Stimulated activated CD8-positive, alpha-beta memory T cell treated with anti-CD3 and anti-CD28 coated beads, Interleukin-15, amount 100 ng/mL, for 24 hours (primary cell): ENCODE data around the gene CACNA1I.

ENCODE experiments used
- DNase-seq: peaks from one replicate; pipeline ENCODE4 v3.0.0-alpha.2; 2020; ENCODE audit warnings: low read depth

Gene CACNA1I

GRCh38 chr22:39597236-39597869 lies 26.8 kb downstream of the CACNA1I start:
- DNase-seq = no peak

GRCh38 chr22:39598017-39598965 lies 27.7 kb downstream of the CACNA1I start:
- DNase-seq = peak; percentile 53

GRCh38 chr22:39600491-39601179 lies 30.1 kb downstream of the CACNA1I start:
- DNase-seq = no peak

- DNase-seq = no peak
These were observed 30.6 kb downstream of the CACNA1I start for GRCh38 chr22:39601180-39601535.

GRCh38 chr22:39603345-39603744 lies 32.8 kb downstream of the CACNA1I start:
- DNase-seq = no peak

GRCh38 chr22:39610246-39610645 lies 39.7 kb downstream of the CACNA1I start:
- DNase-seq = no peak

- DNase-seq = no peak
These were observed 40.2 kb downstream of the CACNA1I start for GRCh38 chr22:39610766-39611165.

GRCh38 chr22:39611360-39611759 lies 40.8 kb downstream of the CACNA1I start:
- no peak for DNase-seq

GRCh38 chr22:39612811-39613548 lies 42.4 kb downstream of the CACNA1I start:
- no peak for DNase-seq

- DNase-seq = no peak
These were observed 43.0 kb downstream of the CACNA1I start for GRCh38 chr22:39613549-39613921.

- no peak for DNase-seq
These were observed 43.9 kb downstream of the CACNA1I start for GRCh38 chr22:39614442-39614841.

GRCh38 chr22:39616051-39616450 lies 45.5 kb downstream of the CACNA1I start:
- DNase-seq = no peak

- no peak for DNase-seq
These were observed 46.2 kb downstream of the CACNA1I start for GRCh38 chr22:39616781-39617180.

- no peak for DNase-seq
These were observed 46.8 kb downstream of the CACNA1I start for GRCh38 chr22:39617342-39617741.

- DNase-seq = no peak
These were observed 47.6 kb downstream of the CACNA1I start for GRCh38 chr22:39617970-39618757.

- DNase-seq = no peak
These were observed 48.5 kb downstream of the CACNA1I start for GRCh38 chr22:39618996-39619530.

GRCh38 chr22:39620924-39621690 lies 50.6 kb downstream of the CACNA1I start:
- DNase-seq = no peak

- no peak for DNase-seq
These were observed 51.3 kb downstream of the CACNA1I start for GRCh38 chr22:39621826-39622225.

GRCh38 chr22:39622881-39623367 lies 52.4 kb downstream of the CACNA1I start:
- peak; percentile 50 for DNase-seq
